Left forelimb (tissue), 1 donor: ENCODE data around the gene ATP1A1.

Experiments
- DNase-seq: peaks from one replicate; pipeline ENCODE4 v3.0.0-alpha.2; 2018; ENCODE audit warnings: low spot score

ATP1A1 gene

DNA sequence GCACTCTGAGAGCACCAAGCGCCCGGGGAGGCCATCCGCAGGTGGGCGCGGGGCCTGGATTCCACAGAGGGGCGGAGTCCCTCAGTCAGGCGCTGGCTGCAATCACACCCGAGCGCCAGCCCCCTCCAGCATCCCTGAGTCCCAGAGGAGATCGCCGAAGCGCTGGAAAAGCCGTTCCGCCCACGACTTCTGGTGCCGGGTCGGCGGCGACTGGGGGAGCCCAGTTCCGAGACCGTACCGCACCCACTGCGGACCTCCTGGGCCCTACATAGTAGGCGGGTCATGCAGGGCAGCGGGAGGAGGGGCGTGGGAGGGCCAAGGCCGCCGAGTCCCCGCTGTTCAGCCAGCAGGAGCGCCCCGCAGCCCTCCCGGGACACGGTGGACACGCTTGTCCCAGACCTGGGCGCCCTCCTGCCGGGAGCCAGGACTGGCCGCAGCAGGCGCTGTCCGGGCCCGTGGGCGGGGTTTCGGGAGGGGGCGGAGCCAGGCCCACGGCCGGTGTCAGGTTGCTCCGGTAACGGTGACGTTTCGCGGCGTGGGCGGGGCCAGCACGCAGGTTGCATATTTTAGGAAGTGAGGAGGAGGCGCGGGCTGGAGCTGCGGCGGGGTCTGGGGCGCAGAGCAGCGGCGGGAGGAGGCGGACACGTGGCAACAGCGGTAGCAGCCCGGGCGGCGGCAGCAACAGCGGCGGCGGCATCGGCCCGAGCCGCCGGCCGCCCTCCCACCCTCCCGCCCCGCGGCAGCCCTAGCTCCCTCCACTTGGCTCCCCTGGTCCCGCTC lies at the start of gene ATP1A1:
Gene ATP1A1 (plus strand): TSS at position 594 of the 780 bp plus-strand sequence. CDS start 268 bp downstream, outside the sequence.
- peak; percentile 98 for DNase-seq

DNA sequence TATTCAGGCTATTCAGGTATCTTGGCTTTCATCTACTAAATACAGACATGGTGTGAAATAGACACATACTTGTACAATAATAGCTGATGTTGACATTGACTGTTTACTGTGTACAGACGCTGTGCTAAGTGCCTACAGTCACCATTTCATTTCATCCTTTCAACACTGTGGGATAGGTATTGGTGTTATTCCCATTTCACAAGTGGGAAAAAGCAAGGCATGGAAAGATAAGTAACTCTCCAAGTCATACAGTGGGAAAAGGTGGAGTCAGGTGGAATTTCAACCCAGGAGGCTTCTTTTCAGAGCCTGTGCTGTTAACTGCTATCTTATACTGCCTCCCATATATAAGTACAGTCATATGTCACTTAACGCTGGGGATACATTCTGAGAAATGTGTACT lies 49.6 kb upstream of the ATP1A1 start:
- DNase-seq = no peak

DNA sequence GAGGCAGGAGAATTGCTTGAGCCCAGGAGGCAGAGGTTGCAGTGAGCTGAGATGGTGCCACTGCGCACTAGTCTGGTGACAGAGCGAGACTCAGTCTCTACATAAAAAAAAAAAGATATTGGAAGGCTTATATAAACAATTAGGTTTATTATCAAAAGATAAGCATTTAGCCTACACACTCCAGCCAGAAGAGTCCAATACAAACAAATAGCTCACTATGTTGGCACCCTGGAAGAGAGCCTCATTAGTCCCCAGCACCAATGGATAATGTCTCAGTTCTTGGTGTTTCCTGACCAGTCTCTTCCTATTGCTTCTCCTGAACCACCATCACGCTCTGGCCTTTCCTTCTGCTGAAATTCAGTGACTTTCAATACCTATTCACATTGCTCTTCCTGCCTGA lies 48.6 kb upstream of the ATP1A1 start:
- no peak for DNase-seq

DNA sequence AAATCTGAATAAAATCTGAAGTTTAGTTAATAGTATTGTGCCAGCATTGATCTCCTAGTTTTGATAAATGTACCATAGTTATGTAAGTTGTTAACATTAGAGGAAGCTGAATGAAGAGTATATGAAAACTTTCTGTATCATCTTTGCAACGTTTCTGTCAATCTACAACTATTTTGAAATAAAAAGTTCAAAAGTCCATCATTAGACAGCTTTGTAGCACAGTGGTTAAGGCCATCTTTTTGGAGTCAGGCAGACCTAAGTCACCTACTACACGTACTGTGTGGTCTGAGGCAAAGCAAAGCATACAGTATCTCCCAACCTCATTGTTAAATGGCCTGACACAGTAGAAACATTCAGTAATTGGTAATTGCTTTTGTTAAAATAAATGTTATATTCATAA lies 47.9 kb upstream of the ATP1A1 start:
- DNase-seq = no peak

DNA sequence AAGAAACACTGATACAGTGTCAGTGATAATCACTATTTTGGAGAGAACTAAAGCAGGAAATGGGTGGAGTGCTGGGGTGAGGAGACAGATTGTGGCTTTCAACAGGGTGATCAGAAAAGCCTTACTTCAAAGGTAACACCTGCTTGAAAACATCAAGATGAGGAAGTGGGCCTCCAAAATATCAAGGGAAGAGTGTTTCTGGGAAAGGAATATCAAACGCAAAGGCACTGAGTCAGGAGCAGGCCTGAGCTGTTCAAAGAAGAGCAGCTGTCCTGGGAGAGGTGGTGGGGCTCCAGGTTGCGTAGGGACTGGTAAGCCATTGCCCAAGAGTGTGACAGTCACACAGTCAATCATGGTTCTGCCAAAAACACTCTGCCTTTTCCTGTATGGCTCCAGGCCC lies 47.1 kb upstream of the ATP1A1 start:
- no peak for DNase-seq

DNA sequence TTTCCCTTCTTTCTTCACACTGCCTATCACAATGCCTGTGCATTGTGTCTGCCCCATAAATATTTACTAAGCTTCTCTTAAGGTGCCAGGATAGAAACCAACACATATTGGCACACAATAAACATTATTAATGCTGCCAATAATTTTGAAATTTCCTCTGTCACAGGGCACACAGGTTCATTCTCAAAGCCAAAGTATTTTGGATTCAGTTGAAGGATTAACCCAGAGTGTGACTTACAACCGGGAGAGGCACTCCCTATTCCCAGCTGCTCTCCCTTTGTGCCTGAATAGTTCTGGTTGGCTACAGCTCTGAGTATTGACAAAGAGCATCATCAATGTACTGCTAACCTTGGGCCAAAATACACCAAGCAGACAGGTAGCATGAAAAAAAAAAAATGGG lies 46.6 kb upstream of the ATP1A1 start:
- DNase-seq = no peak

DNA sequence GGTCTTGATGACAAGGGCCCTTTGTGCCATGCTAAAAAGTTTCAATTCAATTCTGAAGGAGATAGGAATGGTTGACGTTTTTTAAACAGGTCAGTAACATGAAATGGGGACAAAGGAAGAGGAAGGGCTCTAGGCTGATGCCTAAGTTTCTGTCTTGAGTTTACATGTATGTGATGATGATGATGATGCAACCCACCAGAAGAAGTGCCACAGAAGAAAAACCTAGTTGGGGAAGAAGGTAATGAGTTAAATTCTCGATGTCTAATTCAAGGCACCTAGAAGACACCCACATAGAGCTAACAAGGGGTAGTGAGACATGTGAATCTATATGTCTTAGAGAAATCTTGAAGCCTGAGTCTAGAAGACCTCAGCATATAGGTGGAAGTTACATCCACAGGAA lies 44.4 kb upstream of the ATP1A1 start:
- DNase-seq = no peak

DNA sequence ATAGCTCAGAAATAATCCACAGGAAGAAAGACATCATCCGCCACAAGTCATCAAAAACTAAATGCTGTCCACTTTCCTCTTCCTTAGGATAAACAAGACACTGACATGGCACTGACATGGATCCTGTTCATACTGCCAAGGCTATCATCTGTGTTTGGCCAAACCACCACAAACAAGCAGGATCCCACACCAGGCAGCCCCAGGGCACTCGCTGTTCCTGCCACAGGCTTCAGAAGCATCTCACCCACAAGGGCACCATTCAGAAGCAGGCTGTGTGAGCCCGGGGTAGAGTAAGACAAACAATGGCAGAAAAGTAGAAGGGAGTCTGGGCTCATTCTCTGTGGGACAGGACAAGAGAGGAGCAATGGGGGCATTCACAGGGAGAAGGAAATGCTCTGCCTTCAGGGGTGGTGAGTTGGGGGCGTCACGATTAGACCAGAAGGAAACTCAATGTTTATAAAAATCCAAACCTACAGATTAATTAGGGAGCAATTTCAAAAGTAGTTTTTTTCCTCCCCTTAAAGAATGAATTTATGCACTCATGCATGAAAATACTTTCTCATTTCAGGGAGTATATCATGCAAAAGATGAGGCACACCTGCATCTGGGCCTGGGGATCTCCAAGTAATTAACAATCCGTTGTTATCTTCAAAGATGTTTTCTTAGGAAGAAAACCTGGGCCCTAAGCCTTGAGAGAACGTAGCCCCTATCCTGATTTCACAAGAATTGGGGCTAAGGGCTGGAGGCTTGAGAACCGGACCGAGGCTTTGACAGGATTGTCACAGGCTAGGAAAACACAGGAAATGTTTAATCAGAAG lies 43.3 kb upstream of the ATP1A1 start:
- no peak for DNase-seq

DNA sequence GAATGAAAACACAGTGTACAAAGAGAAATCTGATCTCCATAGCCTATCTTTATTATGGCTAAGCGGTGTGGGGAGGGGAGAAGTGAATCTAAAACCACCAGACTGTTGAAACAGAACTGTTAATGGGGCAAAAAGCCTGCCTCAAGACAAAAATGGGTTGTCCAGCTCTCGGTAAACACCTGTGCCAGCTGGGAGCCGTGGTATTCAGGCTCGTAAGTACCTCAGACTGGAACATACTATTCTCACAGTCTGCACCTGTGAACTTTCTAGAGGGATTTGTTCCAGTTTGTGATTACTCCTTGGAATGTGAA lies 42.7 kb upstream of the ATP1A1 start:
- no peak for DNase-seq

DNA sequence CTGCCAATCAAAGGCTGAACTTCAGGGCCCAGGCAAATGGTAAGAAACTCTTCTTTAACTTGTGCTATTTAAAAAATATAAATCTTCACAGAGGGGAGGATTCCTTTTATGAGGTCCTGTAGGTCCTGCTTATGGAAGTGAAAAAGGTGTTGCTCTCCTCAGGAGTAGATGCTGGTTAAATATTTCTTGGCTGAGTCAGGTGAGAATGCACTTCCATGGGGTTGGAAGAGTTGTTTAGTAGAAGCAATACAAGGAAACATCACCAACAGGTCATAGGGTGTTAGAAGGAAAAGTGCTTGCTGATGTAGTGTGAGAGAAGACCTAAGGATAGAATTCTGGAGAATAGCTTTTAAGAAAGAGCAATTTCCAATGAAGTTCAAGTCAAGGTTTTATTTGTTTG lies 42.2 kb upstream of the ATP1A1 start:
- DNase-seq = no peak

DNA sequence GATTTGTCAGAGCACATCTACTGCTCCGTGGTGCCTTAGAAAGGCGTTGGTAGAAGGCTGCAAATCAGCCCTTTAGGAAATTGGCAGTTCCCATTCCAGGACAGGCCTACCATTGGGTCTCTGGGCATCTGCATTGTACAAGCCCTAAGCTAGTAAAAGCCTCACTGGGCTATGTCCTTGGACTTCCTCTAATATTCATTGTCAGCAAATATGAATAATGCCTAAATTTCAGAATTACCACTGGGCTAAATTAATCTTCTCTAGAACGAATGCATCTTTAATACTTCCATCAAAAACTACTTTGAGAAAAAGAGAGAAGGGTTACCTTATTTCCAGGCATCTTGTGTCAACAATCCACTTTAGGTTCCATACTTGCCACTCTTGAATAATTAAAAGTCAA lies 41.5 kb upstream of the ATP1A1 start:
- DNase-seq = no peak

DNA sequence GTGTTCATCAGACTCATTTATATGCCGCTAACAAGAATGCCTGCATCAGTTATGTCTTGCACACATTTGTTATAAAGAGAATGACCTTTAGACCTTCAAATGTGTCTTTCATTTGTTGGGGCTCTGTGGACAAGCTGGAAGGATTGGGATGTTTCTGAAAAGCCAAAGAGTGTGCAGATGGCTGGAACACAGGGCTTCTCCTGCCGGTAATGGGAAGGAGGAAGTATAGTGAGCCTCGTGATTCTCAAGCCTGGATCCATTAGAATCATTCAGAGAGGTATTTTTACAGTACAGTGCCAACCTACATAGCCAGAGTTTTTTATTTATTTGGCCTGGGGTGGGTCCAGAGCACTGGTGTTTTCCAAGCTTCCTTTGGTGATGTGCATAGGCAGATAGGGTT lies 40.6 kb upstream of the ATP1A1 start:
- DNase-seq = no peak

DNA sequence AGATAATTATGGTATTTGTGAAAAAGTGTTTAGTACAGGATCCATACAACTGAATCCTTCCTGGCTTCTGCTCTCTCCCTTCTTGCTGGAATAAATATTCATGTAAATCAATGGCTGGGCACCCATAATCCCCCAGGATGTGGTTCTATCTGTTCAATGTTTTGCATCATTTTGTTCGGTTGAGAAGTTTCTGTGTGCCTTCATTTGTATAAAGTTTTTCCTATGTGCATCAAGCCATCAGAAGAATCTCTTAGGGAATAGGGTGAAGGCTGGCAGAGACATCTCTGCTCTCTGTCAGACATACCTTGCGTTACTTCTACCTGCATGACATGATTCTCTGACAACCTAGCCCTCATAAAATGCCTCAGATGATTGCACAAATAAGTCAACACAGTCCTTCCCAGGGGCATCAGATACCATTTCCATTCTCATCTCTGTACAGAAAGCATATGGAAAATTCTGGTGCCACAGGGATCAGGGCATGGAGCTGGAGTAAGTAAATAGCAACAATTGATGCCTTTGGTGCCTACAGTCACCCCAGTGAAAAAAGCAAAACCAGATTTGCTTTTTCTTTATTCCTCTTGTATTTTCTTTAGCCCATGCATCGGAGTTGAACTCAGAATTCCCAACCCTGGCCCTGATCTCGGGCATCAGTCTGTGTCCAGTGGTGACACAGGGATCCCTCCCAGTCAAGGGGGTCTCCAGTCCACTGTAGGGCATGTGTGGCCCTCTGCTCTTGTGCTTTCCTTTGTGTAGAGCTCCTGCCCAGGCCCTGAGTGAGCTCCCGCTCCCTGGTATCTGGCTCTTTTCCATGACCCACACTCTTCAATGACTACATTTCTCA lies 39.7 kb upstream of the ATP1A1 start:
- no peak for DNase-seq

DNA sequence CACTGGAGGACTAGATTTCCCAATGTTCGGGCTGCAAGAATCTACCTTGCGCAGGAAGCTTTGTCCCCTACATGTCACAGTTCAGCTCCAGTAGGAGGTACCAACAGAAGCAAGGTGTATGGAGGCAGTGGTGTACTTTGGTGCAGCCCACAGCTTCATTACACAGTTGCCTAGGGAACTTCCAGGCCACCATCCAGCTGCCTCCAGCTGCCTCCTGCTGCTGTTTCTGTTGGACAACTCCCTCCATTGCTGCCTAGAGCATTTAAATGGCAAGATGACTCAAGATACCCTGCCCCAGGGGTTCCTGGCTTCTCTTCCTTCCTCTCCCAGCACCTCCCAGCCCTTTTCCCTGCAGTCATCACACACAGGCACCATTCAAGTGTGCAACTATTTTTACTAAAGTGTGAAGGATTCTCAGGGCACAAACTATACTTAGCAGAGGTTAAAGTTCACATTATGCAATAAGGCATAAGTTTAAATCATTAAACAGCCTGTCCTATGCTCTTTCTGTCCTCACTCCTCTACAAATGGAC lies 39.0 kb upstream of the ATP1A1 start:
- DNase-seq = no peak

DNA sequence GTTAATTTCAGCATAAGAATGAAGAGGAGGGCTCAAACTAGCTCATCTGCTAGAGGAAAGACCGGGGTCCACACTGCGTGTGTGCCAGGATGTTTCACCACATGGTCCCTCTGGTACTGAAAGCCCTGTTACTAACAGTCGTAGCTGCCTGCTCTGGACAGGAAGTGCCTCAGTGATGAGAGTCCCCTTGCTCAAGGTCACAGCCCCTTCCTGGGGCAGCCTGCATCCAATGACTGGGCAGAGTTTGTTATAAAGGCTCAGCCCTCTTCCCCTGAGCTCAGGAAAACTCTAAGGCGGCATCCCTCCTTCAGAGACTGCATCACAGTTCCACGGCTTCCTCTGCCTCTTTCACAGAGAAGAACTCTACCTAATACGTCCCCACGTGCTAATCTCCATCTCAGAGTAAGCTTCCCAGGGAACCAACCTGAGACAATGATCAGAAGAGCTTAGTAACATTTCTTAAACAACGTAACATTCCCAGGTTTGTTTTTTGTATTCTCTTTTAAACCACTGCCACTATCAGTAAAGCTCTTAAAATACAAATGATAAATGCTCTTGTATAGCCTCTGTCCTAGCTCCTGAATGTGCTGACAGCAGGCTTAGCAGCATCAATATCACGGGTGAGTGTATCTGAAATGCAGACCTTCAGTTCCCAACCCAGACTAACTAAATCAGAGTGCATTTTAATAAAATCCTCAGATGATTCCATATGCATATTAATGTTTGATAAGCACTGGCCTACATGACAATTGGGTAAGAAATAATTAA lies 38.0 kb upstream of the ATP1A1 start:
- no peak for DNase-seq

DNA sequence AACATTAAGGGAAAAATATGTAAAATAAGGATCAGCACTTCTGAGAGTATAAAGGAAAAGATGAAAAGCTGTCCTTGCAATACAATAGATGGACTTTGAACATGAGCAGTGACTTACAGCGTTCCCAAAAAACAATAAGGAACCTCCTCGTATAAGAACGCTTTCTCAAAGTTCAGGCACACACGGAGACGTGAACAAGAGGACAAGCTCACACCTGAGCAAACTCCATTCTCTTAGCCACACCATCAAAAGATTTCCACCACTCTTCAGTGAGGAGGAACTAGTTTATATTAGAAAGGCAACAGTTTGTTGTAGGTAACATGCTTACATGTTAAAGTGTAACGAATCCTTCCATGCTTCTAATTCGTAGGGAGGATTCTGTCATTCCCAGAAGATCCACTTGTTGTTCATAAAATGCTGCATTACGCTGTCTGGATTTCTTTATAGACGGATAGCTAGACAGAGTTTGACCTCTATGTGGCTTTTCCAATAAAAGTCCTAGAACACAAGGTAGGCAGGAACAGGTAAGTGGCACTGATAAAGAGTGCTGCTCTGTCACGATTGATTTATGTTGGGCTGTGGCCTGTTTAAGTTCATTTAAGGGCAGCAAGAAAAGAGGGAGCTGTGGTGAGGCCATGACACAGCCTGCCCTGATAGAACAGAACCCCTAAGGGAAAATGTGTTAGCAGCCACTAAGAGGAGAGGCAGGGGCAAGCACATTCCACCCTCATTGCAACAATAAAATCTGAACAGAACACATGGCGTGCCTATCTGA lies 37.0 kb upstream of the ATP1A1 start:
- no peak for DNase-seq

DNA sequence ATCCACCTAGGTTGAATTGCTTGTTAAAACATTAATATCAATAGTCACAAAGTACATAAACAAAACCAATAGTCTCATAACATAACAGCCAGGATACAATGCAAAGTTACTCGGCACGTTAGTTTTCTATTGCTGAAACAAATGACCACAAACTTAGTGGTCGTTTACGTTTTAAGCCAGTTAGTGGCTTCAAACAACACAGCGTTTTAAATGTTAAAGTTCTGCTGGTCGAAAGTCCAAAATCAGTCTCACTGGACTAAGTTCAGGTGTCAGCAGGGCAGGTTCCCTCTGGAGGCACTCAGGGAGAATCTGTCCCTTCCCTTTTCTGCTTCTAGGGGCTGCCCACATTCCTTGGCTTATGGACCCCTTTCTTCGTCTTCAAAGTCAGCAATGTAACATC lies 35.6 kb upstream of the ATP1A1 start:
- no peak for DNase-seq

DNA sequence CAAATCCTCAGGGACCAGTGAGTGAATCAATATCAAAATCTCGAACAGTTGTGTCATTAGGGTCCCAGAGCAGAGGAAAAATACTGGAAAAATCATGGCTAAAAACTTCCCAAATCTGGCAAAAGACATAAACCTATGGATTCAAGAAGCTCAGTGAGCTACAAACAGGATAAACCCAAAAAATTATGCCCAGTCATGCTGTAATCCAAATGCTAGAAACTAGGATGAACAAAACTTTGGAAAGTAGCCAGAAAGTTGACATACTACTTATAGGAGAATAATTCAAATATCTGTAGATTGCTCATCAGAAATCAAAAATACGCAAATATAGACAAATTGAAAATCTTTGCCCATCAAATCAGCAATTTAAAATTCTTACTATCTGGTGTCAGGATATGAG lies 34.6 kb upstream of the ATP1A1 start:
- no peak for DNase-seq

DNA sequence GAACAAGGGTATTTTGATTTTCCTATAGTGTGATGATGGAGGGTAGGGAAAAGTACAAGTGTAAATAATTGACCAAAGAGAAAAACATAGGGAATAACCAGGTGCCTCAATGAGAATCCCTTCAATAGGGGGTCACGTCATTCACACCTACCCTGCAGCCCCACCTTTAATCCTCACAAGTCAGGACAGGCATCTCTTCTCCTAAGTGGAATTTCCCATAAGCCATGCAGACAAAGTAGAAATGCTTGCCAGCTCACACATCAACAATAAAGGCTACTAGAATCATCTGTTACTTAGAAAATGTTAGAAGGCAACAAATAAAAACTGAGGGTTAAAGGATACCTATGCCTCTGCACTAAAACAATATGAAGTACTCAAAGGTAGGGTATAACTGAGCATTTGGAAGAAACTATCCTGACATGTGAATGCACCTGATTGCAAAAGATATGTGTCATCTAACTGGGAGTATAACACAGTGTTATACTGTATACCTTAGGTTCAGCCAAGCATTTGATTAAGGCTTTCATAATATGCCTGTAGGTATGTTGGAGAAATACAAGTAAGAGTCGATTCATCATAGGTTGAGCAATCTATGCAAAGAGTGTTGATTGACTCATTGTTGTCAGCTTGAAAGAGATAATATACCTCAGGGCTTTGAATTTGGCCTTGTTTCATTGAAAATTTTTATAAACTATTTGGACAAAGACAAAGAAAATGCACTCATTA lies 32.4 kb upstream of the ATP1A1 start:
- DNase-seq = no peak

DNA sequence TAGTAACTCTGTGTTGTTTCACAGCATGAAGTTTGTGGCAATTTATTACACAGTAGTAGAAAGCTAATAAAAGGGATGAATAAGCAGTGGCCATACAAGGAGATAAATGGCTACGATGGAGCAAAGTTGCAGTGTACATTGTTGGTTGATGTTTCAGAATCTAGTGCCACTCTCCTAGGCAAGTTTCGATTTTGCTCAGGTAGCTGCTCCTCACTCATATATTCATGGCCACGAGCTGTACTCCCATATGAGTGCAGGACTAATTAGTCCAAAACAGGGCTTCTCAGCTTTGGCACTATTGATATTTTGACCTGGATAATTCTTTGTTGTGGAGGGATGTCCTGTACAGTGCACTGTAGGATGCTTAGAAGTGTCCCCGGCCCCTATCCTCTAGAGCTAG lies 30.0 kb upstream of the ATP1A1 start:
- DNase-seq = no peak
